ENCODE results near the gene C1orf232.

Gene C1orf232

DNA sequence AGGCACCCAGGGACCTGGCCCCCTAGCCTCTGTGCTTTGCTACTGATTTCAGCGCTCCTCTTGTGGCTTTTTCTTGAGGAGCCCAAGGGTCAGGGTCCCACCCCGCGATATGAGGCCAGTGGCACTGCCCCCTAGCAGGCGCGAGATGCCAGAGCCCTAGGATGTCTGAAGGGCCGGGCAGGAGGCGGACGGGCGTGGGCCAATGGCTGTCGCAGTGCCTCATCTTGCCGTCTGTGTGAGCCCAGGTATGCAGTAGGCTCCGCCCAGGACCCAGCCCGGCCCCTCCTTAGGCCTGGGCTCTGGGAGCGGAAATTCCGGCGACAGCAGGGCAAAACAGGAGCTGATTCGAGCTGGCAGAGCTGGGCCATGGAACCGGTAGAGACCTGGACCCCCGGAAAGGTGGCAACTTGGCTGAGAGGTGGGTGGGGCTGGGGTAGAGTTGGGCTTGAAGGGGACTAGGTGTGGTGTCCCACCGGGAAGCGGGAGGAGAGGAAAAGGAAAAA, 8.5 kb upstream of the C1orf232 start, which contains the start of gene CNKSR1:
TSS of gene CNKSR1 (plus strand) at position 310 of the 503 bp plus-strand sequence. CDS start at position 367, 57 bp downstream.
- FAIRE-seq = no peak

GRCh38 chr1:26175346-26175745, 6.6 kb upstream of the C1orf232 start:
- FAIRE-seq = no peak

DNA sequence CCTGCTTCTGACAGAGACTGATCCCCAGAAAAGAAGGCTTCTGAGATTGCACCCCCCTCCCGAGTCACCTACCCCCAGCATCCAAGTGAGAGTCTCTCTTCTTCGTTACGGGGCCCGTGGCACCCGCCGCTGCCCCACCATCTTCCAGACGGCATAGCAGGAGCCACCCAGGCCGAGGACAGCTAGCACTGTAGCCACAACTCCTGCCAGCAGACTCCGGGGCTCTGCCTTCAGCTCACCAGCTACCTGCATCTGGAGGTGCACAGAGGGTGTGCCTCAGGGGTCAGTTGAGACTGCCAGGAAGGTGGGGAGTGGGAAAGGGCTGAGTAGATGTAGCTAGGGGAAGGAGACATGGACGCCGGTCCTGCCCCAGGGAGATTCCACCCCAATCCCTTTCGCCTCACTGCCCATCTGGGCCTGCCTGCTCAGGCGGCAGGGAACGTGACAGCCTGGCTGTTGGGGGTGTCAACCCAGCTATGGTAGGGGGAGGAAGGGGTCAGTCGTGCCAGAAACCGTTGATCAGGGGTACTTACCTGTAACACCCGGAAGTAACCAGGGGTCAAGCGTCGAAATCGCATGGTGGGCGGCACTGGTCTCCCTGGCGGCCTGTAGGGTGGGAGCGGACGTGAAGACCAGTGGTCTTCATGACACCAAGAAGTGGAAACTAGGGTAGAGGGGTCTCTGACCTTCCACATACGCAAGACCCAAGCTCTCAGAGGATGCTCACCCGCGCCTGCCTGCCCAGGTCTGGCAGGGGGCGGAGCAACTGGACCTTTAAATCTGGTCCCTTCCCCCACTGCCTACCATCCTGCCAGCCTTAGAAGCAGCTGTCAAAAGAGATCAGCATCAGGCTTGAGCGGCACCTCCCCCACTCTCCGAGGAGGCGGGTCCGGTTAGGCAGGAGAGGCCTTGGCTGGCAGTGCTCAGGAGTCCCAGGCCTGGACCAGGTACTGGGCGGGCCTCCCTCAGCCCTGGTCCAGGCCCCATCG, 2.6 kb upstream of the C1orf232 start, which contains the start of gene ZNF593OS:
TSS of gene ZNF593OS (minus strand) at position 749 of the 989 bp plus-strand sequence. CDS start at position 578, 171 bp downstream.
- no peak for FAIRE-seq

DNA sequence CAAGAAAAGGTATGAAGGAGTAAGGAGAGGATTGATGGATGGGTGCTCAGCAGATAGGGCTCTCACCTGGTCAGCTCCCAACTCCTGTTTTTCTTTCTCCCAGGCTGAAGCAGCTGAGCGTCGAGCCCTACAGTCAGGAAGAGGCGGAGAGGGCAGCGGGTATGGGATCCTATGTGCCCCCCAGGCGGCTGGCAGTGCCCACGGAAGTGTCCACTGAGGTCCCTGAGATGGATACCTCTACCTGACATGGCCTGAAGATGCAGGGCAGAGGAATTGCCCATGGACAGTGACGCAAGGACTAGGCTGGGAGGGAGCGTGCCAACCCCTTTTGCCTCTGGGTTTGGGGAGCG, 1.7 kb upstream of the C1orf232 start:
- FAIRE-seq = no peak

DNA sequence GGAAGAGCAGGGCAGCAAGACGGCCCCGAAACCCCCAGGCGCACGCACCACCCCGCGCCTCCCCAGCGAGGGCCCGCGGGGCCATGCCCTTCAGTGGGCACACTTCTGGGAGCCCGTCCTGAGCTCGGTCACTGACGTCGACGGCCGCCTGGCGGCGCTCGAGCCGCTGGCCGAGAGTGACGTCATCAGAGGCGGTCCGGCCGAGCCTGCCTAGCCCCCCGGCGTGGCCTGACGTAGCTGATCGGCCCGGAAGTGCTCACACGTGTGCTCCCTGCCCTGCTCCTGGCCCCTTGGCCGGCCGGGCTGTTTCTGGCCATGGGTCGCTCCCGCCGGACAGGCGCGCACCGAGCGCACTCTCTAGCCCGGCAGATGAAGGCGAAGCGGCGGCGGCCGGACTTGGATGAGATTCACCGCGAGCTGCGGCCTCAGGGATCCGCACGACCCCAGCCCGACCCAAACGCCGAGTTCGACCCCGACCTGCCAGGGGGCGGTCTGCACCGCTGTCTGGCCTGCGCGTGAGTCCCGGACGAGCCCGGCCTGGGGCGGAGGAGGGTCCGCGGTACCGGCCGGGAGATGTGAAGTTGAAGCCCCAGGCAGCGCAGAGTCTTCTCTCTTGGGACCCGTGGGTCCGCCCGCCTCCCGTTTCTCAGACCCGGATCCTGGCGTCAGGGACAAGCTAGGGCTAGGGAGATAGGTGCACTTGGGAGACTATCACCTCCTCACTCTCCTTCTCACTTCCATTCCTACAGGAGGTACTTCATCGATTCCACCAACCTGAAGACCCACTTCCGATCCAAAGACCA, 1.1 kb upstream of the C1orf232 start, which contains the start of gene ZNF593:
TSS of gene ZNF593 (plus strand) at position 240 of the 803 bp plus-strand sequence. CDS start at position 316, 76 bp downstream.
- FAIRE-seq = no peak

DNA sequence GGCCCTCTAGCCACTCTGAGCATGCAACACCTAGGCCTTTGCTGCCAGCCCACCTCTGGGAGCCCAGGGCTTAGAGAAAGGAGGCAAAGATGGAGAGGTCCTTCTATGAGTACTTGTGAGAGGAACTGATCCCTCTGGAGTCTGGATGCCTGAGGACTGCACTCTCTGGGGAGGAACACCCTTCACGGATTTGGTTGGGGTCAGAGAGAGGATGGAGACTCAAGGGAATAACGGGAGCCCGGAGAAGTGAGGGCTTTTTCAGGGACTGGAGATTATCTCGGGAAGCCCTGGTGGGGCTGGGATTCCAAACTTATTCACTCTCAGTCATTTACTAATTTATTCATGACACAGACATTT, 413 bp upstream of the C1orf232 start:
- no peak for FAIRE-seq

DNA sequence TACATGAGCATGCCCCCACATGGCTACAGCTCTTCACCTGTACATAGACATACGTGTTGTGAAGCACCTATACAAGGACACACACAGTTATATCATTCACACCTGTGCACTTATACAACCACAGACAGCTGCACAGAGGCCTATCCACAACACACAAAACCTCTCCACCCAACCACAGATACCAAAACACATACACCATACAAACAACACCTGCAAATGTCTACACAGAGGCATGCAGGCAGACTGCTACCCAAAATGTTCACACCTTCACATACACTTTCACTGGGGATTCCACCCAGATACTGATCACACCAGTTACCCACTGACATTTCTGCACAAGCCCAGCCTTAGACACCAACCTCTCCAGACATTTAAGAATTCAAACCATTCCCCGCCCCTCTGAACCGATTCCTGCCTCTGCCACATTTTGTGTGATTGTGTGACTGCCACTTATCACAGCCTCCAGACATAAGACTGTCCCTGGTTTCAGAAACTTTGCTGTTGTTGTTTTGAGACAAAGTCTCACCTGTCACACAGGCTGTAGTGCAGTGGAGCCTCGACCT, 2.0 kb downstream of the C1orf232 start:
- no peak for FAIRE-seq

GRCh38 chr1:26164861-26165842, 3.6 kb downstream of the C1orf232 start:
- FAIRE-seq = no peak

DNA sequence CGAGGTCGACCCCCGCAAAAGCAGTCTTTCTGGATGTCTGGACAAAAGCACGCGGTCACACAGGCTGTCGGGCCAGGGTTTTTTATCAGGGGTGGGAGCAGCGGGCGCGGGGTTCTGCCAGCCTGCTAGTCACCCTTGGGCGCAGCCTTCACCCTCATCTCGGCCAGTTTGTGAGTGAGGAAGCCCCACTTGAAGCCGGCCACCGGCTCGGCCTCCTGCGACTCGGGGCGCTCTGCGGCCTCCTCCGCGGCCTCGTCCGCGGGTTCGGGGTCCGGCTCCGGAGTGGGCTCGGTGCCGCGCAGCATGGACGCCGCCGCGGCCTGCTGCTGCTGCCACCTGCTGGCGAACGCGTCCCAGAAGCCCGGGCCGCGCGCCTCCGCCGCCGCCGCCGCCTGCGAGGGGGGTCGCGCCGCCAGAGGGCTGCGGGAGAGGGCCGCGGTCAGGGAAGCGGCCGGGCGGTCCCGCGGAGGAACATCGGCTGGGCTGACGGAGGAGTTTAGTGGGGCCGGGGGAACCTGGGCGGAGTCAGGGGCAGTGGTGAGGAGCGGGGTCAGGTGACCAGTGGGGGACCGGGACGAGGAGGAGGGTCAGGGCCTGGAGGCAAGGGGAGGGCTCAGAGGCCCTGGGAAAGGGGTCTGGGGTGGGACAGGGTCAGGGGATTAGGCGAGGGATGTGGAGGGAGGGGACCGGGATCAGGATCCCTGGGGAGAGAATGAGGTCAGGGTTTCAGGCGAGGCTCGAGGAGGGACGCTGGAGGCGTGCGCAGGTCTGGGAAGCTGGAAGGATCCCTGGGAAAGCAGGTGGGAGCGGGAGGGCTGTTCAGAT, 4.5 kb downstream of the C1orf232 start:
- FAIRE-seq = no peak

GRCh38 chr1:26163684-26164035, 5.1 kb downstream of the C1orf232 start:
- no peak for FAIRE-seq

DNA sequence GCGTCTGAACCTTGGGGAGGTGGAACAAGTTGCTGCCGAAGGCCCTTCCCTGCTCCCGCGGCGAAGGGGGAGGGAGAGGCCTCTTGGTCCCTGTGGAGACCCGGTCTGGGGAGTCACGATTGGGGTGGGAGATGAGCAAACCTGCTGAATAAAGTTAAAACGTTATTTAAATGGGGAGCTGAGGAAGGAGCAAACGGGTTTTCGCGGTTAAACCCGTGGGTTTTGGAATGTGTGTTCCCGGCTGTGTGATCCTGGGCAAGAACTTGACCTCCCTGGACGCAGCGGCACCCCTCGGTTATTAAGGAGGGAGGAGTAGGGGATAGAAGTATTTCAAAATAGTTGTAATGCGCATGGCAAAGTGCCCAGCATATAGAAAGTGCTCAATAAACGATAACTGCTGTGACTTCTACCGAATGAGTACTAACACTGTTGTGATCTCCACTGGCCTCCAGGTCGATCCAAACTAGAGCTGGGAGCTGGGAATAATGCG, 6.5 kb downstream of the C1orf232 start:
- no peak for FAIRE-seq

DNA sequence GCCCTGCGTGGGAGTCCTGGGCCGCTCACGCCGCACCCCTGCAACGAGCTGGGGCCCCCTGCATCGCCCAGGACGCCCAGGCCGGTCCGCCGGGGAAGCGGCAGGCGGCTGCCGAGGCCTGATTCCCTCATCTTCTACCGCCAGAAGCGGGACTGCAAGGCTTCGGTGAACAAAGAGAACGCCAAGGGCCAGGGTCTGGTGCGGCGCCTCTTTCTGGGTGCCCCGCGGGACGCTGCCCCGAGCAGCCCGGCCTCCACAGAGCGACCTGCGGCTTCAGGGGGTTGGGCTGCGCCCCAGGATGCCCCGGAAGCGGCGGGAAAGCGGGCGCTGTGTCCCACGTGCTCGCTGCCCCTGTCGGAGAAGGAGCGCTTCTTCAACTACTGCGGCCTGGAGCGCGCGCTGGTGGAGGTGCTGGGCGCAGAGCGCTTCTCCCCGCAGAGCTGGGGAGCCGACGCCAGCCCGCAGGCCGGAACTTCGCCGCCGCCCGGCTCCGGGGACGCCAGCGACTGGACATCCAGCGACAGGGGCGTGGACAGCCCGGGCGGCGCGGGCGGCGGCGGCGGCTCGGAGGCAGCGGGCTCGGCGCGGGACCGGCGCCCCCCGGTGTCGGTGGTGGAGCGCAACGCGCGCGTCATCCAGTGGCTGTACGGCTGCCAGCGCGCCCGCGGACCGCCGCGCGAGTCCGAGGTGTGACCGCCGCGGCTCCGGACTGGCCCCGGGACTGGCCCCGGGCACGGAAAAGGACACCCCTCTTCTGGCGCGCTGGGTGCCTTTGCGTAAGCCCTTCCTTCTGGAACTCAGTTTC, 7.1 kb downstream of the C1orf232 start:
- no peak for FAIRE-seq

- FAIRE-seq = no peak
Measured at GRCh38 chr1:26160527-26161414, 8.0 kb downstream of the C1orf232 start.

- no peak for FAIRE-seq
Measured at GRCh38 chr1:26159743-26160039, 9.1 kb downstream of the C1orf232 start.

DNA sequence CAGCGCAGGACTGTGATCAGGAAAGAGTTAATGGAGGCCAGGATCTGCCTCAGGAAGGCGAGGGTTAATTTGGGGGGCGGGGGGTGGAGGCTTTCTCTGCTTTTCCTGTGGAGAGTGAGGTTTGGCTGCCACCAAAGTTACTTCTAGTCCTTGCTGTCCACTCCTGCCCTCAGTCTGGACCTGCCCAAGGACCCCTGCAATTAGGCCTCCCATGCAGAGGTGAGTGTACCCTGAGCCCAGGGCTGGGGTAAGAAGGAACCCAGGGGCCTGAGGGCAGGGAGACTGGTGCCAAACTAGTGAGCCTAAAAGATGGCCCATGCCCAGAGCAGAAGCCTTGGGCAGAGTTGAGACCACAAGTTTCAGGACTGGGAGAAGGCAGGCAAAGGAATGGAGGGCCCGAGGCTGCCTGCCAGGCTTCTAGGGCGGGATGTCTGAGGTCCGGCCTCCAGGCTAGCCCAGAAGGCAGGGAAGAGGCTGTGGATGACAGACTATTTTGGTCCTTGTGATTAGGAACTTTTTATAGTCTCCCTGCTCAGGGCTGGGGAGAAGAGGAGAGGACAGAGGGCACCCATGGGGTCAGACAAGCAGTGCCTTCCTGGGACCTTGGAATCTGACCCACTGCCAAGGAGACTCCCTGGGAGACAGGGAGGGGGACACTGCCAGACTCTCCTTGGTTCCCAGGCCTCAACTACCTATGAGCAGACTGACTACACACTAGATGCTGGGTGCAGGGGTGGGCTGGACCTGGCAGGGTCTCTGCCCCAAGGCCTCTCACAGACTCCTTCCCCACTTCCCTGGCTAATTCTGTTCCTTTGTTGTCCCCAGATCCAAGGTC, 9.6 kb downstream of the C1orf232 start, which contains the start of gene FAM110D:
TSS of gene FAM110D (plus strand) at position 172 of the 835 bp plus-strand sequence. CDS start 2,213 bp downstream, outside the sequence.
- no peak for FAIRE-seq

GRCh38 chr1:26158271-26158907, 10.4 kb downstream of the C1orf232 start:
- no peak for FAIRE-seq

Data from colon (tissue), 2 donors.